ENCODE results near the gene FBXO45.

The FBXO45 gene

GRCh38 chr3:196555295-196555694 lies 13.2 kb upstream of the FBXO45 start:
- no peaks in the 10 kb centered on the region for H3K27me3 ChIP-seq (ENCODE audit: control insufficient read depth, insufficient read depth, low read length)
- no peaks in the 10 kb centered on the region for H3K36me3 ChIP-seq (ENCODE audit: control insufficient read depth, insufficient read depth, low read length)
- TF ChIP-seq CTCF (IDR thresholded peaks at IDR 0.05), result no peak
- no peaks in the 10 kb centered on the region for H3K4me1 ChIP-seq
- H3K4me2 ChIP-seq (ENCODE audit: low read length), result no peak overlapping the region
- H3K27ac ChIP-seq, result no peak overlapping the region
- no peak overlapping the region for H3K4me3 ChIP-seq (ENCODE audit: low read depth, low read length)
- H3K9ac ChIP-seq, result no peak overlapping the region
- H2AFZ ChIP-seq, result no peak overlapping the region
- H3K9me3 ChIP-seq (ENCODE audit: control insufficient read depth, low read length), result no peaks in the 10 kb centered on the region
- no peaks in the 10 kb centered on the region for H3K79me2 ChIP-seq

GRCh38 chr3:196557236-196557635 lies 11.2 kb upstream of the FBXO45 start:
- no peak overlapping the region for H3K9ac ChIP-seq
- no peak overlapping the region for H2AFZ ChIP-seq
- no peak overlapping the region for H3K4me2 ChIP-seq (ENCODE audit: low read length)
- H3K79me2 ChIP-seq, result peaks cover 2% of the 10 kb centered on the region
- H3K4me1 ChIP-seq, result no peaks in the 10 kb centered on the region
- H3K9me3 ChIP-seq (ENCODE audit: control insufficient read depth, low read length), result no peaks in the 10 kb centered on the region
- TF ChIP-seq CTCF (IDR thresholded peaks at IDR 0.05), result no peak
- no peak overlapping the region for H3K27ac ChIP-seq
- no peak overlapping the region for H3K4me3 ChIP-seq (ENCODE audit: low read depth, low read length)
- no peaks in the 10 kb centered on the region for H3K36me3 ChIP-seq (ENCODE audit: control insufficient read depth, insufficient read depth, low read length)
- no peaks in the 10 kb centered on the region for H3K27me3 ChIP-seq (ENCODE audit: control insufficient read depth, insufficient read depth, low read length)

- Histone ChIP-seq H3K9ac (no peak overlapping the region), H3K36me3 (ENCODE audit: control insufficient read depth, insufficient read depth, low read length) (no peaks in the 10 kb centered on the region), H3K4me2 (ENCODE audit: low read length) (no peak overlapping the region), H3K27ac (no peak overlapping the region), H2AFZ (no peak overlapping the region), H3K4me3 (ENCODE audit: low read depth, low read length) (no peak overlapping the region), H3K4me1 (peaks cover 1% of the 10 kb centered on the region), H3K27me3 (ENCODE audit: control insufficient read depth, insufficient read depth, low read length) (no peaks in the 10 kb centered on the region), H3K79me2 (peaks cover 3% of the 10 kb centered on the region), H3K9me3 (ENCODE audit: control insufficient read depth, low read length) (no peaks in the 10 kb centered on the region)
- TF ChIP-seq CTCF (IDR thresholded peaks at IDR 0.05), result no peak
Measured at GRCh38 chr3:196558476-196558875, 10.0 kb upstream of the FBXO45 start.

GRCh38 chr3:196559826-196560225 lies 8.6 kb upstream of the FBXO45 start:
- H3K9me3 ChIP-seq (ENCODE audit: control insufficient read depth, low read length), result no peaks in the 10 kb centered on the region
- H3K27ac ChIP-seq, result no peak overlapping the region
- H3K27me3 ChIP-seq (ENCODE audit: control insufficient read depth, insufficient read depth, low read length), result no peaks in the 10 kb centered on the region
- no peak overlapping the region for H3K9ac ChIP-seq
- no peak for TF ChIP-seq CTCF (IDR thresholded peaks at IDR 0.05)
- H3K4me1 ChIP-seq, result peaks cover 6% of the 10 kb centered on the region
- H3K36me3 ChIP-seq (ENCODE audit: control insufficient read depth, insufficient read depth, low read length), result no peaks in the 10 kb centered on the region
- H3K79me2 ChIP-seq, result peaks cover 3% of the 10 kb centered on the region
- H2AFZ ChIP-seq, result no peak overlapping the region
- H3K4me2 ChIP-seq (ENCODE audit: low read length), result no peak overlapping the region
- H3K4me3 ChIP-seq (ENCODE audit: low read depth, low read length), result no peak overlapping the region

- no peak for TF ChIP-seq CTCF (IDR thresholded peaks at IDR 0.05)
- H3K4me3 ChIP-seq (ENCODE audit: low read depth, low read length), result peak overlapping the region; percentile 12
- no peaks in the 10 kb centered on the region for H3K27me3 ChIP-seq (ENCODE audit: control insufficient read depth, insufficient read depth, low read length)
- H3K36me3 ChIP-seq (ENCODE audit: control insufficient read depth, insufficient read depth, low read length), result no peaks in the 10 kb centered on the region
- H3K4me1 ChIP-seq, result peaks cover 10% of the 10 kb centered on the region
- no peak overlapping the region for H3K9ac ChIP-seq
- peak overlapping the region; percentile 32 for H3K4me2 ChIP-seq (ENCODE audit: low read length)
- H3K9me3 ChIP-seq (ENCODE audit: control insufficient read depth, low read length), result no peaks in the 10 kb centered on the region
- H3K79me2 ChIP-seq, result peaks cover 14% of the 10 kb centered on the region
- H3K27ac ChIP-seq, result no peak overlapping the region
- no peak overlapping the region for H2AFZ ChIP-seq
Measured at GRCh38 chr3:196563721-196564225, 4.7 kb upstream of the FBXO45 start.
